ENCODE measurements around the gene CNKSR3.

DNA sequence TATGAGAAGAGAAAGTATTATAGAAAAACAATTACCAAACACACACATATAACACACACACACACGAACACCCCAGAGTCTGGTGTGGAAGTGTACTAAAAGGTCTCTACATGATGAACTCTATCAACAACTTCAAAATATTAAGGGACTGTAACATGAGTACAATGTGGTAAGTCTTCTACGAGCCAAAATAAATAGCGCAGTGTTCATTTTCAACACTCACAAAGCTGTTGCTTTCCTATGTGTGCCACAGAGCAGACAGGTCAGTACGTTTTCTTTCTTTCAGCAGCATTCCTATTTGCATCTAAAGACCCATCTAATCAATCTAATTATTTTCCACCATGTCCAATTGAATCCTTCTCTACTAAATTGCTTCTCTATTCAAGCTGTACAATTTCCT lies 12.1 kb upstream of the CNKSR3 start:
- TF ChIP-seq CTCF (IDR thresholded peaks at IDR 0.05) (no peak), POLR2AphosphoS5 (IDR thresholded peaks at IDR 0.05) (no peak)
